Muscle of back (tissue), 11 donors: ENCODE data around the gene BCAR3. TPM values are rescaled to one million over a fixed set of nuclear protein-coding genes. Genes with fewer than 3 reads are reported as not detected.
"Not testable (repeated sequence)": the region's sequence is repeated elsewhere in the genome, so short reads cannot be mapped to it uniquely, and the experiment has no call there.

ENCODE experiments used
- DNase-seq, 3 donors: peaks; one replicate each; pipeline versions ENCODE4 v3.0.0 to v3.0.0-alpha.2; 2013
- polyA plus RNA-seq, 10 donors: library from polyadenylated mRNA; unstranded; fragments of 120-200 nt; gene quantifications; one replicate each; pipeline ENCODE4 v1.2.1, GENCODE V29; 2013; ENCODE audit not compliant: insufficient read length in 10 of 10

The BCAR3 gene
- polyA plus RNA-seq, 10 donors = 13.5 to 20.5 (median 17.1) TPM

- no peak for DNase-seq
These were observed 82.2 kb downstream of the BCAR3 start for GRCh38 chr1:93599479-93599878.

GRCh38 chr1:93598861-93599439 is 82.7 kb downstream of the BCAR3 start:
- DNase-seq = no peak

- DNase-seq = peak in 1 of 3 donors; percentile 66
These were observed 83.2 kb downstream of the BCAR3 start for GRCh38 chr1:93598396-93598795.

- DNase-seq = peak in 2 of 3 donors; percentile 80 to 94
These were observed 83.9 kb downstream of the BCAR3 start for GRCh38 chr1:93597709-93598108.

- no peak for DNase-seq
These were observed 85.1 kb downstream of the BCAR3 start for GRCh38 chr1:93596329-93597089.

- DNase-seq = peak in 1 of 3 donors; percentile 61
These were observed 85.9 kb downstream of the BCAR3 start for GRCh38 chr1:93595743-93596142.

GRCh38 chr1:93595266-93595665 is 86.4 kb downstream of the BCAR3 start:
- DNase-seq = peak in 2 of 3 donors; percentile 76 to 89

GRCh38 chr1:93594603-93594880 is 87.1 kb downstream of the BCAR3 start:
- DNase-seq = no peak

GRCh38 chr1:93593854-93594602 is 87.6 kb downstream of the BCAR3 start:
- no peak for DNase-seq

- no peak for DNase-seq
These were observed 89.1 kb downstream of the BCAR3 start for GRCh38 chr1:93592551-93592949.

GRCh38 chr1:93591676-93592550 is 89.7 kb downstream of the BCAR3 start:
- no peak for DNase-seq

- not testable (repeated sequence) for DNase-seq
These were observed 90.4 kb downstream of the BCAR3 start for GRCh38 chr1:93591291-93591675.

GRCh38 chr1:93588955-93589354 is 92.7 kb downstream of the BCAR3 start:
- DNase-seq = no peak

GRCh38 chr1:93588206-93588605 is 93.4 kb downstream of the BCAR3 start:
- no peak for DNase-seq

GRCh38 chr1:93587354-93587753 is 94.3 kb downstream of the BCAR3 start:
- DNase-seq = no peak

GRCh38 chr1:93585059-93585966 is 96.3 kb downstream of the BCAR3 start:
- DNase-seq = peak in 1 of 3 donors; percentile 61

GRCh38 chr1:93584261-93585003 is 97.2 kb downstream of the BCAR3 start:
- peak in 2 of 3 donors; percentile 41 to 84 for DNase-seq

GRCh38 chr1:93581917-93582850 is 99.5 kb downstream of the BCAR3 start:
- DNase-seq = no peak

- no peak for DNase-seq
These were observed 101.7 kb downstream of the BCAR3 start for GRCh38 chr1:93579891-93580290.
